ENCODE data around the gene RCOR1. TPM values are rescaled to one million over a fixed set of nuclear protein-coding genes. Genes with fewer than 3 reads are reported as not detected.
"Not testable (repeated sequence)": the region's sequence is repeated elsewhere in the genome, so short reads cannot be mapped to it uniquely, and the experiment has no call there.

Gene RCOR1
- total RNA-seq, 2 donors from 2014 or later: 19.5 to 21.3 TPM

DNA sequence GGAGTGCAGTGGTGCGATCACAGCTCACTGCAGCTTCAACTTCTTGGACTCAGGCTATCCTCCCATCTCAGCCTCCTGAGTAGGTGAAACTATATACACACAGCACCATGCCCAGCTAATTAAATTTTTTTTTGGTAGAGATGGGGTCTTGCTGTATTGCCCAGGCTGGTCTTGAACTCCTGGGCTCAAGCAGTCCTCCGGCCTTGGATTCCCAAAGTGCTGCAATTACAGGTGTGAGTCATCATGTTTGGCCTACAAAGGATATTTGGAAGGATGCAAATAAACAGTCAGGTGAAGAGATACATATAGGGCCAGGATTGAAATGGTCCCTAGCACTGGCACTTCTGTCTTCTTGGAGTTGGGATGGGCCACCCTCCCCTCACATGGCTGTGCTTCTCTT lies 23.9 kb downstream of the RCOR1 start:
- no peaks in the 10 kb centered on the region for H3K9me3 Mint-ChIP-seq
- no peak overlapping the region for H3K27ac Mint-ChIP-seq
- no peak overlapping the region for H3K4me3 Mint-ChIP-seq
- H3K4me1 Mint-ChIP-seq (ENCODE audit: low read depth): peaks cover 41% of the 10 kb centered on the region
- H3K36me3 Mint-ChIP-seq (ENCODE audit: insufficient read depth in 2 of 2): peaks cover 0 to 2% of the 10 kb centered on the region in 2 donors
- no peak for DNase-seq
- no peak for ATAC-seq (replicated peaks in 1 of 2)
- H3K27me3 Mint-ChIP-seq (ENCODE audit: low read depth): no peaks in the 10 kb centered on the region

DNA sequence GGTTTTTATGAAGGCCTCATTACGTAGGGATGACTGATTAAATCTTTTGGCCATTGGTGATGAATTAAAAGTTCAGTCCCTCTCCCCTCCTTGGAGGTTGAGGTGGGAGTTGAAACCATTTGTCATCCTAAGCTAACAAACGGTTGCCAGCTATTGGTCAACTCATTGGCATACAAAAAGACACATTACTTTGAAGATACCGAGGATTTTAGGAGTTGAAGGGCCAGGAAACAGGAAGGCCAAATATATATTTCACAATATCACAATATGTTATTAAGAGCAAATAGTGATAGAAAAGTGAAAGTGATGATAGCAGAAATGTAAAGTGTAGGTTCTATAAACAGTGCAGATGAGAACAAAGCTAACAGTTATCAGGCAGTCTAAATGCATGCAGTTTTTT lies 24.4 kb downstream of the RCOR1 start:
- Mint-ChIP-seq H3K9me3 (no peaks in the 10 kb centered on the region), H3K4me1 (ENCODE audit: low read depth) (peaks cover 41% of the 10 kb centered on the region), H3K27ac (no peak overlapping the region), H3K36me3 (ENCODE audit: insufficient read depth in 2 of 2) (peaks cover 0 to 2% of the 10 kb centered on the region in 2 donors), H3K4me3 (no peak overlapping the region), H3K27me3 (ENCODE audit: low read depth) (no peaks in the 10 kb centered on the region)
- ATAC-seq (replicated peaks in 1 of 2) (no peak), DNase-seq (no peak)

DNA sequence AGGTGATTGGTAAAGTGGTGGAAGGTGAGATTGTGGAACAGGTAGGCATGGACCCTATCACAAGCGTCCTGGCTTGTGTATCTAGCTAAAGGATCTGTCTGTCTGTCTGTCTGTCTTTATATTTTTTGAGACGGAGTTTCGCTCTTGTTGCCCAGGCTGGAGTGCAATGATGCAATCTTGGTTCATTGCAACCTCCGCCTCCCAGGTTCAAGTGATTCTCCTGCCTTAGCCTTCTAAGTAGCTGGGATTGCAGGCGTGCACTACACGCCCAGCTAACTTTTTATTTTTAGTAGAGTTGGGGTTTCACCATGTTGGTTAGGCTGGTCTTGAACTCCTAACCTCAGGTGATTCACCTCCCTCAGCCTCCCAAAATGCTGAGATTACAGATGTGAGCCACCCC lies 26.6 kb downstream of the RCOR1 start:
- not testable (repeated sequence) for H3K36me3 Mint-ChIP-seq (ENCODE audit: insufficient read depth in 2 of 2); DNase-seq; ATAC-seq (replicated peaks in 1 of 2); H3K4me3 Mint-ChIP-seq; H3K27me3 Mint-ChIP-seq (ENCODE audit: low read depth); H3K9me3 Mint-ChIP-seq; H3K27ac Mint-ChIP-seq
- peaks cover 52% of the 10 kb centered on the region for H3K4me1 Mint-ChIP-seq (ENCODE audit: low read depth)

DNA sequence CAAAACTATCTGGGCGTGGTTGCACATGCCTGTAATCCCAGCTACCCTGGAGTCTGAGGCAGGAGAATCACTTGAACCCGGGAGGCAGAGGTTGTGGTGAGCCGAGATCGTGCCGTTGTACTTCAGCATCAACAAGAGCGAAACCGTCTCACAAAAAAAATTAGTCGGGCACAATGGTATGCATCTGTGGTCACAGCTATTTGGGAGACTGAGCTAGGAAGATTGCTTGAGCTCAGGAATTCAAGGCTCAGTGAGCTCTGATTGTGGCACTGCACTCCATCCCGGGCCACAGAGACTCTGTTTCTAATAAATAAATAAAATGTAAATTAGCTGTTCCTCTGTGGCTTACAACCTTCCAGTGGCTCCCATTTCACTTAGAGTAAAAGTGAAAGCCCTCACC lies 28.0 kb downstream of the RCOR1 start:
- Mint-ChIP-seq H3K36me3 (ENCODE audit: insufficient read depth in 2 of 2) (peaks cover 0 to 1% of the 10 kb centered on the region in 2 donors), H3K9me3 (no peaks in the 10 kb centered on the region)
- no peak for ATAC-seq (replicated peaks in 1 of 2)

DNA sequence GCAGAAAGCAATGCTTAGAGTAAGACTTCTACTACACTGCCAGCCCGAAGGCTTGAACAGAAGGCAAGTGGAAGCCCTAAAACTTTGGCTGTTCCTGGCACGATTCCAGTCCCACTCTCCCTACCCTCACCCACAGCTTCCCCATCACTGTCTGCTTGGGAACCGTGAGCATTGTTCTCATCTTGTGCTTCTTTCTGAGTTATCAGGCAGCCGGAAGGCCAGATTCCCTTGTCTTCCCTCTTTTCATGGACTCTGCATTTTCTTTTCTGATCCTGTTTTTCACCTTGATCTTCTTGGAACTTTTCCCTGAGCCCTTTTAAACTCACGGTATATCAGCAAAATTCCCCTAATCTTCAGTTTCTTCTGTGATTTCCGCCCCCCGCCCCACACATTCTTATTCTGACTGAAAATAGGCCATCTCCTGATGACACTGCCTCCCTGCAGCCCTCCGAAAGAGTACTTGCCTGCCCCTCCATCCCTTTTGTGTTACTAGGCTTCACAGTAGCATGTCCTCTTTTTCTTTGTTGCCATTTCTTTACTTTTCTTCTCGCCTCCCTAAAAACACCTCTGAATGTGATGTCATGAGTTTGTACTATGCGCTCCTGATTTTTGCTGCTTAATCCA lies 29.9 kb downstream of the RCOR1 start:
- Mint-ChIP-seq H3K9me3 (no peaks in the 10 kb centered on the region), H3K4me1 (ENCODE audit: low read depth) (peaks cover 58% of the 10 kb centered on the region)
- peak in 1 of 2 donors; percentile 26 for DNase-seq

More for the DNA sequence above, 28.0 kb downstream of the RCOR1 start:
- Mint-ChIP-seq H3K27me3 (ENCODE audit: low read depth) (no peaks in the 10 kb centered on the region), H3K27ac (no peak overlapping the region), H3K4me3 (no peak overlapping the region), H3K4me1 (ENCODE audit: low read depth) (peaks cover 54% of the 10 kb centered on the region)
- no peak for DNase-seq

DNA sequence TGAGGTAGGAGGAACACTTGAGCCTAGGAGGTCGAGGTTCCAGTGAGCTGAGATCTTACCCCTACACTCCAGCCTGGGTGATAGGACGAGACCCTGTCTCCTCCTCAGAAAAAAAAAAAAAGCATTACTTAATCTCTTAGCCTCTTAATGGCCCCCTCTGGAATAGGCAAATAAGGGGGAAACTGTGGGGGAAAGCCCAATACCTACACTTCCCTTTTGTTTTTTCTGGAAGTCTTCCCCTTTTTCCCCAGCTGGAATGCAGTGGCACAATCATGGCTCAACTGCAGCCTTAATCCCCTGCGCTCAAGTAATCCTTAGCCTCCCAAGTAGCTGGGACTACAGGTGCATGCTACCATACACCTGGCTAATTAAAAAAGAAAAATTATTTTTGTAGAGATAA lies 32.2 kb downstream of the RCOR1 start:
- H3K27me3 Mint-ChIP-seq (ENCODE audit: low read depth): no peaks in the 10 kb centered on the region
- no peak overlapping the region for H3K27ac Mint-ChIP-seq
- H3K4me3 Mint-ChIP-seq: no peak overlapping the region
- H3K9me3 Mint-ChIP-seq: no peaks in the 10 kb centered on the region
- ATAC-seq (replicated peaks in 1 of 2) (no peak), DNase-seq (no peak)
- H3K36me3 Mint-ChIP-seq (ENCODE audit: insufficient read depth in 2 of 2): peaks cover 0 to 1% of the 10 kb centered on the region in 2 donors
- H3K4me1 Mint-ChIP-seq (ENCODE audit: low read depth): peaks cover 44% of the 10 kb centered on the region

More for the DNA sequence above, 29.9 kb downstream of the RCOR1 start:
- H3K27ac Mint-ChIP-seq: peak overlapping the region; percentile 1
- ATAC-seq (replicated peaks in 1 of 2): peak; percentile 24 to 71
- peak overlapping the region; percentile 11 to 59 for H3K4me3 Mint-ChIP-seq
- H3K36me3 Mint-ChIP-seq (ENCODE audit: insufficient read depth in 2 of 2): peaks cover 0 to 1% of the 10 kb centered on the region in 2 donors
- H3K27me3 Mint-ChIP-seq (ENCODE audit: low read depth): no peaks in the 10 kb centered on the region

DNA sequence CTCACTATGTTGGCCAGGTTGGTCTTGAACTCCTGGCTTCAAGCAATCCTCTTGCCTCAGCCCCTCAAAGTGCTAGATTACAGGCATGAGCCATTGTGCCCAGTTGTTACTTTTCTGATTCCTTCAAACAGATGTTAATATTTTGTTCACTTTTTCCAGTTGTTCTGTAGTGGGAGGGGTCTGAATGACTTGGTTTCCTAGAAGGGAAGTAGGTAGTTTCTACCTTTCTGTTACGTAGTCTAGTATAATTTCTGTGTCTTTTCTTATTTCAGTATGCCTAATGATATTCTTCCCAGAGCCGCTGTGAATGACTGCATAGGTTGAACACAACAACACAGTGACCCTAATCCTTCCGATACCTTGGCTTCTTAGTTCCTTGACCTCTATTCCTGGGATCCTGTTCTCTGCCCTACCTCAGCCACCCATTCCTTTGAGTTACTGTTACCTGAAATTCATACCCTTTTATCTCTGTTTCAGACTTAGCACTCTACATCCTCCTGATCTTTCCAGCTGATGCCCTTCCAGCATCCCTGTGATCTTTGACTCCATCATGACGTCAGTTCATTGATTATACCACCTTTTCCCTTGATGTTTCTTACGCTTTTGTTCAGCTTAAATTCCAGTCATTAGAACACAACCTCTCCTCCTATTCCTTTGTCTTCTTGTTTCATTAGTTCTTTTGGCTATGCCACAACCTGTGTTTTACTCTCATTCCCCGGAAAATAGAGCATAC lies 33.3 kb downstream of the RCOR1 start:
- Mint-ChIP-seq H3K27me3 (ENCODE audit: low read depth) (no peaks in the 10 kb centered on the region), H3K4me3 (no peak overlapping the region), H3K36me3 (ENCODE audit: insufficient read depth in 2 of 2) (peaks cover 0 to 2% of the 10 kb centered on the region in 2 donors), H3K27ac (peak overlapping the region; percentile 25), H3K9me3 (no peaks in the 10 kb centered on the region), H3K4me1 (ENCODE audit: low read depth) (peaks cover 36% of the 10 kb centered on the region)
- ATAC-seq (replicated peaks in 1 of 2): peak in 1 of 2 donors; percentile 65
- DNase-seq: no peak

DNA sequence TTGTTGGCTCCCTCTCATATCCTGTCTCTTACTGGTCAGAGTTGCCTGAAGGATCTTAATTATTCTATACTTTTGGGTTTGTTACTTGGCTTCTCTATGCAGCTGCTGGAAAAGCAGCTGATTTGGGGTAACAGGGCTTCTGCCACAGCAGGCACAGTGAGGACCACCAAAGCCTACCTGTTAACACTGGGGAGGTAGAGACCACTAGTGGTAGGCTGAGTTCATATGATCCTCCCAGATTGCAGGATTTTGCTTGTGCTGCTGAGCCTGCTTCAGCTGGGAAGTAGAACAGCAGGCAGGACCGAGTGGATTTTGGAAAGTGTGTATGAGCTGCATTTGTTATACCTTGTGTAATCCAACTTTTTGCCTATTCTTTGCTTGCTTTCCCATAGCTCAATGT lies 34.1 kb downstream of the RCOR1 start:
- peaks cover 30% of the 10 kb centered on the region for H3K4me1 Mint-ChIP-seq (ENCODE audit: low read depth)
- H3K36me3 Mint-ChIP-seq (ENCODE audit: insufficient read depth in 2 of 2): peaks cover 0 to 2% of the 10 kb centered on the region in 2 donors
- peak overlapping the region; percentile 25 for H3K27ac Mint-ChIP-seq
- no peak overlapping the region for H3K4me3 Mint-ChIP-seq
- no peak for ATAC-seq (replicated peaks in 1 of 2)
- H3K9me3 Mint-ChIP-seq: no peaks in the 10 kb centered on the region
- DNase-seq: no peak
- H3K27me3 Mint-ChIP-seq (ENCODE audit: low read depth): no peaks in the 10 kb centered on the region

DNA sequence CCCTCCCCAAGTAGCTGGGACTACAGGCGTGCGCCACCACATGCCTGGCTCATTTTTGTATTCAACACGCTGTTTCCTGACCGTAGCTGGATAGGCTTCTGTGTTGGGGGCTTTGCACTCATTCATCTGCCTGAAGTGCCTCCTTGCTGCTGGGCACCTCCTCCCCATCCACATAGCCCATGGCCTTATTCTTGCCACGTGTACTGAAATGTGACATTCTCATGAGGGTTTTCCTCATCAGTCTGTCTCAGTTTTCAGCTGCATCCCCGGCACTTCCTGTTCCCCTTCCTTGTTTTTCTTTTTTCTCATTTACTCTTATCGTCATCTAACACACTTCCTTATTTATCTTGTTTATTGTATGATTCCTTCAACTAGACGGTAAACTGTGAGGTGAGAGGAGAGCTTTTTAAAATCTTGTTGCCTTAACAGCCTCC lies 36.6 kb downstream of the RCOR1 start:
- peak overlapping the region; percentile 11 for H3K27ac Mint-ChIP-seq
- ATAC-seq (replicated peaks in 1 of 2): no peak
- no peaks in the 10 kb centered on the region for H3K27me3 Mint-ChIP-seq (ENCODE audit: low read depth)
- H3K9me3 Mint-ChIP-seq: no peaks in the 10 kb centered on the region
- no peak for DNase-seq
- H3K4me1 Mint-ChIP-seq (ENCODE audit: low read depth): peaks cover 29% of the 10 kb centered on the region
- peaks cover 0 to 3% of the 10 kb centered on the region in 2 donors for H3K36me3 Mint-ChIP-seq (ENCODE audit: insufficient read depth in 2 of 2)
- H3K4me3 Mint-ChIP-seq: no peak overlapping the region

DNA sequence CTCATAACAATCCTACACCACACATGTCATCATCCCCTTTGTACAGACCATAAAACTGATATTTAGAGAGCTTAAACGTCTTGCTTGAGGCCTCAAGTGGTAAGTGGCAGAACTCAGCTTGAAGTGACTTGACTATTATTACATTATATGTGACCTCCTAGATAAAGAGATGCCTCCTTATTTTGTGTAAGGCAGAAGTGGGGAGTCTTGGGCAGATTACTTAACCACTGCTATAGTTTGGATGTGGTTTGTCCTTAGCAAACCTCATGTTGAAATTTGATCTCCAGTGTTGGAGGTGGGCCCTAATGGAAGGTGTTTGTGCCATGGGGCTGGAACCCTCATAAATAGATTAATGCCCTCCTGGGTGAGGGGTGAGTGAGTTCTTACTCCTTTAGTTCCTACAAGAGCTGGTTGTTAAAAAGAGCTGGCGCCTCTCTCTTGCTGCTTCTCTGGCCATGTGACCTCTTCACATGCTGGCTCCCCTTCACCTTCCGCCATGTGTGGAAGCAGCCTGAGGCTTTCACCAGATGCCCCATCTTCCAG lies 37.4 kb downstream of the RCOR1 start:
- DNase-seq (no peak), ATAC-seq (replicated peaks in 1 of 2) (no peak)
- Mint-ChIP-seq H3K36me3 (ENCODE audit: insufficient read depth in 2 of 2) (peaks cover 0 to 3% of the 10 kb centered on the region in 2 donors), H3K27me3 (ENCODE audit: low read depth) (no peaks in the 10 kb centered on the region), H3K27ac (no peak overlapping the region), H3K4me3 (no peak overlapping the region), H3K4me1 (ENCODE audit: low read depth) (peaks cover 34% of the 10 kb centered on the region), H3K9me3 (no peaks in the 10 kb centered on the region)

DNA sequence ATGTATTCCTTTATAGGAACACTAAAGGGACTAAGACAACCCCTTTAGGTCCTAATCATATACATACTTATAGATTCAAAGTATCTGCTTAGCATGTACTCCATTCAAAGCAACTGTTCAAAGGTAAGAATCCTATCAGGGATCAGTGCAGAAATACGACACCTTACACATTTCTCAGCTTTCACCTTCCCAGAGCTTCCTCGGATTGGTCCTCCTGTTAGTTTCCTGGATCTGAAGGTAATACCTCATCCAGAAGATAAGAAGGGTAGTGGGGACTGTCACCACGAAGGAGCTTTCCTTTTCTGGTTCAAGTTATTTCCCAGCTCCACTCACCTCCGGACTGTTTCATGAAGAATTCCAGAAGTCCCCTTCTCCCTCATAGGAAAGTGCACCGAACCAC lies 38.0 kb downstream of the RCOR1 start:
- Mint-ChIP-seq H3K9me3 (no peaks in the 10 kb centered on the region), H3K4me3 (no peak overlapping the region), H3K27me3 (ENCODE audit: low read depth) (no peaks in the 10 kb centered on the region), H3K36me3 (ENCODE audit: insufficient read depth in 2 of 2) (peaks cover 0 to 3% of the 10 kb centered on the region in 2 donors), H3K4me1 (ENCODE audit: low read depth) (peaks cover 32% of the 10 kb centered on the region), H3K27ac (no peak overlapping the region)
- ATAC-seq (replicated peaks in 1 of 2) (no peak), DNase-seq (no peak)

DNA sequence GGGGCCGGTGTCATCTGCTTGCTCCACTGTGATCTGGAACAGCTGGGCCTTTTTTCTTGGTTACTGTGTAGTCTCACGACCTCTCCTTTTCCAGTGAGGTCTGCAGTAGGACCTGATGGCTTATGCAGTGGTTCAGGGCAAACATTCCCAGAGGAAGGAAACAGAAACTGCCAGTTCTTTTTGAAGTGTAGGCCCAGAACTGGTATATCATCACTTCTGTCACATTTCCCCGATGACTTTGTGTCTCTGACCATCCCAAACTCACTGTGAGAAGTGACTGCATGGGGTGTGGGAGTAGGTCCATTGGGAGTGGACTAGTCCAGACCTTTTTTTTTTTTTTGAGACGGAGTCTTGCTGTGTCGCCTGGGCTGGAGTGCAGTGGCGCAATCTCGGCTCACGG lies 38.4 kb downstream of the RCOR1 start:
- Mint-ChIP-seq H3K4me1 (ENCODE audit: low read depth) (peaks cover 28% of the 10 kb centered on the region), H3K27me3 (ENCODE audit: low read depth) (no peaks in the 10 kb centered on the region), H3K4me3 (no peak overlapping the region), H3K27ac (no peak overlapping the region), H3K9me3 (no peaks in the 10 kb centered on the region), H3K36me3 (ENCODE audit: insufficient read depth in 2 of 2) (peaks cover 0 to 3% of the 10 kb centered on the region in 2 donors)
- DNase-seq (no peak), ATAC-seq (replicated peaks in 1 of 2) (no peak)

DNA sequence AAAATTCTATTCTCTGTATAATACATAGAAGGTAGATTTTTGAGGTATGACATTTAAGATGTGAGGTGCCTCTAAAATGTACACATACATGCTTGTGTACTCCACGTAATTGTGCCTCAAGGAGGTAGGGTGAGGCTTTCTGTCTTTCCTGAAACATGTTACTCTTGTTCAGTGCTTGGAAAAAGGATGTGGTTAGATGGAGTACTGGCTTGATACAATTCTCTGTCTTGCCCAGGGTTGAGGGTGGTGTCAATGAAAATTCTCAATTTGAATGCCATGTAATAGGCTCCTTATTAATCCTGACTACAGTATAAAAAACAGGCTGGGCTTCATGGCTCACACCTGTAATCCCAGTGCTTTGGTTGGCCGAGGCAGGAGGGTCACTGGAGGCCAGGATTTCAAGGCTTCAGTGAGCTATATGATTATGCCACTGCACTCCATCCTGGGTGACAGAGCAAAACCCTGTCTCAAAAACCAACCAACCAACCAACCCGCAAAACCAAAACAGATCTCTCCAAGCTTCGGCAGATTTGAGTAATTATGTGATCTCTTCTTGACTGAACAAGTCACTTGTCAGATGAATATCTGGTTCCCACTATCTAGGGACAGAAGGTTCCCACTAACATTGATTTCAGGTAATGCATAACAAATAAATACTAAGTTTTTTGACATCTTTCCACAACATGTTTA lies 41.6 kb downstream of the RCOR1 start:
- H3K36me3 Mint-ChIP-seq (ENCODE audit: insufficient read depth in 2 of 2): peaks cover 0 to 3% of the 10 kb centered on the region in 2 donors
- H3K4me3 Mint-ChIP-seq: no peak overlapping the region
- DNase-seq (peak; percentile 29 to 39), ATAC-seq (replicated peaks in 1 of 2) (peak; percentile 81 to 94)
- H3K27me3 Mint-ChIP-seq (ENCODE audit: low read depth): no peaks in the 10 kb centered on the region
- H3K9me3 Mint-ChIP-seq: no peaks in the 10 kb centered on the region
- no peak overlapping the region for H3K27ac Mint-ChIP-seq
- H3K4me1 Mint-ChIP-seq (ENCODE audit: low read depth): peaks cover 19% of the 10 kb centered on the region

Data from activated T-cell treated with anti-CD3 and anti-CD28 coated beads, Interleukin-2, amount 50 U/mL, for 72 hours (primary cell).